NT2/D1 (cell line): ENCODE data around the gene FEN1.

Source experiments
- SUZ12 ChIP-seq: IDR thresholded peaks from 2 replicates; pipeline ENCODE4 v1.6.1; 2011; ENCODE audit not compliant: insufficient read length, insufficient read depth; ENCODE audit errors: extremely low read depth
- YY1 ChIP-seq: IDR thresholded peaks from 2 replicates; pipeline ENCODE4 v1.6.1; 2011; ENCODE audit not compliant: insufficient read length, insufficient read depth
- ZNF274 ChIP-seq: IDR thresholded peaks from 2 replicates; pipeline ENCODE4 v1.6.1; 2011; ENCODE audit warnings: mild to moderate bottlenecking, low read depth, low read length

- TF ChIP-seq YY1 (no peak), SUZ12 (no peak), ZNF274 (no peak)
Observed at GRCh38 chr11:61799665-61800284, 7.1 kb downstream of the FEN1 start.
